GM08714 (cell line): ENCODE measurements around the gene LYRM9.
"Not testable (repeated sequence)": the region's sequence is repeated elsewhere in the genome, so short reads cannot be mapped to it uniquely, and the experiment has no call there.

Source experiments
- H3K4me3 ChIP-seq: fragments of 200-500 bp; sonication (Bioruptor generic); 2 replicates; pipeline ENCODE4 v1.5.1; 2014; ENCODE audit warnings: mild to moderate bottlenecking, low read length, inconsistent platforms
- ZNF274 ChIP-seq: IDR thresholded peaks from 2 replicates; pipeline ENCODE4 v1.6.1; 2012; ENCODE audit warnings: mild to moderate bottlenecking, low read depth, low read length

Gene LYRM9

GRCh38 chr17:27918498-27918897, 25.3 kb upstream of the LYRM9 start:
- no peak overlapping the region for H3K4me3 ChIP-seq
- no peak for TF ChIP-seq ZNF274

DNA sequence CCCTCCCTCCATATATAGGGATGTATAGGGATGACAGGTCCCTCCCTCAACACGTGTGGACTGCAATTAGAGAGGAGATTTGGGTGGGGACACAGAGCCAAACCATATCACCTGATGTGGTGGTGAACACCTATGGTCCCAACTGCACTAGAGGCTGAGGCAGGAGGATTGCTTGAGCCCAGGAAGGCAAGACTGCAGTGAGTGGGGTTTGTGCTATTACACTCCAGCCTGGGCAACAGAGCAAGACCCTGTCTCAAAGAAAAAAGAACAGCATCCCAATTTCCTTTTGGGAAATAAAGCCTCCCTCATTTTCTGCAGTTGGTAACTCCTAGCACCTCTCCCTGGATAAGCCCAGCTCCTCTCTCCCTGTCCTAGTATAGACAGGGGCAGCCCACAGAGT, 23.8 kb upstream of the LYRM9 start:
- no peak overlapping the region for H3K4me3 ChIP-seq
- TF ChIP-seq ZNF274 = no peak

- TF ChIP-seq ZNF274 = no peak
- no peak overlapping the region for H3K4me3 ChIP-seq
These were observed 22.5 kb upstream of the LYRM9 start for GRCh38 chr17:27915709-27916108.

- no peak for TF ChIP-seq ZNF274
- no peak overlapping the region for H3K4me3 ChIP-seq
These were observed 21.2 kb upstream of the LYRM9 start for GRCh38 chr17:27914382-27914781.

- no peak overlapping the region for H3K4me3 ChIP-seq
- TF ChIP-seq ZNF274 = no peak
These were observed 19.8 kb upstream of the LYRM9 start for GRCh38 chr17:27912964-27913363.

GRCh38 chr17:27912299-27912698, 19.1 kb upstream of the LYRM9 start:
- H3K4me3 ChIP-seq = not testable (repeated sequence)

DNA sequence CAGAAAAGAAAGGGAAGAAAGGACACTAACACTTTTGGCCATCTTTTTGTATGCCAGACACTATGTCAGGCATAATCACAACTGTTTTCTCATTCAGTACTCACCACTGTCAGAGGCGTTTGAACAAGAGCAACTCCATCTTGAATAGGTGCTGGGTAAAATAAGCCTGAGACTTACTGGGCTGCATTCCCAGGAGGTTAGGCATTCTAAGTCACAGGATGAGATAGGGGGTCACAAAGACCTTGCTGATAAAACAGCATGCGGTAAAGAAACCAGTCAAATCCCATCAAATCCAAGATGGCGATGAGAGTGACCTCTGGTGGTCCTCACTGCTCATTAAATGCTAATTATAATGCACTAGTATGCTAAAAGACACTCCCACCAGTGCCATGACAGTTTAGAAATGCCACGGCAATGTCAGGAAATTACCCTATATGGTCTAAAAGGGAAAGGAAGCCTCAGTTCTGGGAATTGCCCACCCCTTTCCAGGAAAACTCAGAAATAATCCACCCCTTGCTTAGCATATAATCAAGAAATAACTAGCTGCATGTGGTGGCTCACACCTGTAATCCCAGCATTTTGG, 14.9 kb upstream of the LYRM9 start:
- TF ChIP-seq ZNF274 = no peak
- H3K4me3 ChIP-seq = no peak overlapping the region

GRCh38 chr17:27906623-27907022, 13.5 kb upstream of the LYRM9 start:
- TF ChIP-seq ZNF274 = no peak
- H3K4me3 ChIP-seq = no peak overlapping the region

GRCh38 chr17:27906226-27906580, 13.0 kb upstream of the LYRM9 start:
- no peak overlapping the region for H3K4me3 ChIP-seq
- TF ChIP-seq ZNF274 = no peak

- no peak for TF ChIP-seq ZNF274
- no peak overlapping the region for H3K4me3 ChIP-seq
These were observed 12.5 kb upstream of the LYRM9 start for GRCh38 chr17:27905447-27906225.

DNA sequence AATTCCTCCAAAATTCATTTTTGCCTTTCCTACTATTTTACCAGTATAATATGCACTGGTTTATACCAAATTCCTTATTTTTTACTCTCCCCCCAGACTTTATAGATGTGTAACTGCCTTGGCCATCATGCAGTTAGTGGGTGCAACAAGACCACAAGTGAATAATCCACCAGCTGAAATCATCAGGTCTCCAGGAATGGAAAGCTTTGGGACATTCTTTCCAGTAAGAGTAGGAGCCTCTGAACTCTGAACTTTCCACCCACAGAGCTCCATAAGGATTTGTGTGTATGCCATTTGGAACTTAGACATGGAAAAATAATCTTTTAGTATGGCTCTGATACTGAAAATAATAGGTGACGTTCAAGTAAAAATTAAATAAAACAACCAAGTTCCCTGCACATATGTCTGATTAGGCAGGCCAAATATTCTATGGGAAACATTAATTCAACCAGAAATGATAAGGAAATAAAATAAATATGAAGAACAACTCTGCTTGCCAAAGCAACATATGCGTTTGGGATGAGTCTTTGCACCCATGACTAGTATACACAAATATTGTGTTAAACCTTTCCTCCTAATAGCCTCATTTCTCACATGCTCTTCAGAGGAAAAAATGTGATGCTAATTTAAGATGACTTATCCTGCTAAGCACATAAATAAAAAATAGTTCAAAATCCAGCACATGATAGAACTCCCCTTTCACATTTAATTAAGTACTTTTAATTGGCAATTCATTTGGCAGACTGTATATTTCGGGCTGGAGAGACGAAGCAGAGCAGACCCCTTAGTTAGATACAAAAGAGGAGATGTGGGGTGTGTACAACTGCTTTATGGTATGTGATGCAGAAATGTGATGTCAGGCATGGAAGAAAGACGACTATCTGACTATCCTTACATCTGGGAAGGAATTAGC, 11.6 kb upstream of the LYRM9 start:
- no peak overlapping the region for H3K4me3 ChIP-seq
- TF ChIP-seq ZNF274 = no peak

DNA sequence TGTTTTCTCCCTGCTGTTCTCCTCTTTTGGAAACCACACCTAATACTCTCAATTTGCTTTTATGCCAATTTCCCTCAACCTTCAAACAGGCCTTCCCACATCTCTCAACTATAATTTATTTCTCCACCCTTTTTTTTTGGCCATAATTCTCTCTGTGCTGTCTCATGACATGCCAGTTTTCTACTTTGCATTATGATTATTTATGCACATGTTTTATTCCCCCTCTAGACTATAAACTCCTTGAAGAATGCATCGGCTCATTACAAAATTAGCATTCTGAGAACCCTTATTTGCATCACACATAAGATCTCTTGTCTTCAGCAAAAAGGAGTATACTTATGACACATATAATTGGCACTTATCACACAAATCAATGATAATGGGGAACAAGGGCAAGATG, 10.9 kb upstream of the LYRM9 start:
- no peak overlapping the region for H3K4me3 ChIP-seq
- no peak for TF ChIP-seq ZNF274

GRCh38 chr17:27899525-27899924, 6.4 kb upstream of the LYRM9 start:
- TF ChIP-seq ZNF274 = no peak

DNA sequence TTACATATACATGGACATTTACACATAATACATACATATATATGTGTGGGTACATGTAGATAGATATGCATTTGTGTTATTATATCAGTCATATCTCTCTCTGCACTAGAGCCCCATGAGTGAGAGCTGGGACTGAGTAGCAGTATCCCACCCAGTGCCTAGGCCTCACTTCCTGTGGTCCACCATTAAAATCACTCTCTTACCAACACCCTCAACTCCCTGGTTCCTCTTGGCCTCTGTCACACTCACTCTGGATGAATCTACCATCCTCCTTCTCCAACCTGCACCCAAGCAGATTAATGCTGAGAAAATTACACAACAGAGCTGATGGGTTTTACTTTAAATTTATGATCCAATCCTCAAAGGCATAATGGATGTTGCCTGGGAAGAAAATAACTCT, 4.9 kb upstream of the LYRM9 start:
- TF ChIP-seq ZNF274 = no peak
- H3K4me3 ChIP-seq = no peak overlapping the region

More at GRCh38 chr17:27899525-27899924, 6.4 kb upstream of the LYRM9 start:
- H3K4me3 ChIP-seq = no peak overlapping the region

GRCh38 chr17:27896701-27897100, 3.5 kb upstream of the LYRM9 start:
- no peak for TF ChIP-seq ZNF274
- no peak overlapping the region for H3K4me3 ChIP-seq
